Fibroblast of lung (primary cell): ENCODE measurements around the gene TSHZ2. TPM values are rescaled to one million over a fixed set of nuclear protein-coding genes. Genes with fewer than 3 reads are reported as not detected.

Source experiments
- DNase-seq, 2 donors: peaks; one replicate each; pipeline versions ENCODE4 v3.0.0 to v3.0.0-alpha.2; 2010; ENCODE audit warnings: low read depth in 2 of 2
- H2AFZ ChIP-seq: 2 replicates; pipeline ENCODE4 v1.5.1; 2012; ENCODE audit warnings: low read length, control low read depth, inconsistent platforms
- H3K27ac ChIP-seq: 2 replicates; pipeline ENCODE4 v1.5.1; 2011; ENCODE audit warnings: low read length, control low read depth; ENCODE audit not compliant: insufficient read depth
- H3K27me3 ChIP-seq: 2 replicates; pipeline ENCODE4 v1.5.1; 2011; ENCODE audit warnings: mild to moderate bottlenecking, low read length; ENCODE audit not compliant: control insufficient read depth, insufficient read depth
- H3K36me3 ChIP-seq: 2 replicates; pipeline ENCODE4 v1.5.1; 2011; ENCODE audit warnings: low read length; ENCODE audit not compliant: control insufficient read depth, insufficient read depth
- H3K4me1 ChIP-seq: 2 replicates; pipeline ENCODE4 v1.5.1; 2011; ENCODE audit warnings: low read length; ENCODE audit not compliant: control insufficient read depth, insufficient read depth; ENCODE audit errors: extremely low read depth
- H3K4me2 ChIP-seq: 2 replicates; pipeline ENCODE4 v1.5.1; 2011; ENCODE audit warnings: low read length, control low read depth; ENCODE audit not compliant: insufficient read depth; ENCODE audit errors: extremely low read depth
- H3K4me3 ChIP-seq, 4 experiments: fragments of 200-600 bp in 1 of 4; sonication (generic) in 1 of 4; replicated peaks in 1 of 4; 2 replicates each; pipeline ENCODE4 v1.5.1; 2011 to 2016; ENCODE audit warnings: low read length in 4 of 4, low read depth in 3 of 4, mild to moderate bottlenecking in 3 of 4, control low read depth in 2 of 4, inconsistent platforms in 1 of 4, mixed read lengths in 1 of 4; ENCODE audit not compliant: insufficient read depth in 1 of 4; ENCODE audit errors: control extremely low read depth in 1 of 4
- H3K79me2 ChIP-seq: 2 replicates; pipeline ENCODE4 v1.5.1; 2012; ENCODE audit warnings: mild to moderate bottlenecking, low read length, inconsistent platforms; ENCODE audit not compliant: control insufficient read depth, insufficient read depth
- H3K9ac ChIP-seq: 2 replicates; pipeline ENCODE4 v1.5.1; 2011; ENCODE audit warnings: mild to moderate bottlenecking, low read length, control low read depth; ENCODE audit not compliant: insufficient read depth
- H3K9me3 ChIP-seq: 2 replicates; pipeline ENCODE4 v1.5.1; 2012; ENCODE audit warnings: low read depth, low read length; ENCODE audit not compliant: control insufficient read depth, insufficient read depth
- H4K20me1 ChIP-seq: 2 replicates; pipeline ENCODE4 v1.5.1; 2011; ENCODE audit warnings: low read length; ENCODE audit not compliant: control insufficient read depth, insufficient read depth; ENCODE audit errors: extremely low read depth
- CTCF ChIP-seq, 2 donors: IDR thresholded peaks in 1 of 2; conservative IDR thresholded peaks in 1 of 2; 1 replicate in 1 of 2; 2 replicates in 1 of 2; pipeline ENCODE4 v1.5.1; 2011 to 2012; ENCODE audit warnings: low read length in 2 of 2, control low read depth in 1 of 2, inconsistent platforms in 1 of 2, low read depth in 1 of 2, mild to moderate bottlenecking in 1 of 2
- EZH2 ChIP-seq: IDR thresholded peaks from 2 replicates; pipeline ENCODE4 v1.5.1; 2012; ENCODE audit warnings: low read length, control low read depth, mild to moderate bottlenecking; ENCODE audit errors: missing control alignments
- polyA plus RNA-seq, 2 donors: library from polyadenylated mRNA; depleted of rRNA in 1 of 2; stranded (reverse) in 1 of 2; unstranded in 1 of 2; fragments of >200 nt; gene quantifications; 2 replicates each; pipeline ENCODE4 v1.2.1, GENCODE V29; 2011 to 2012; ENCODE audit warnings: missing spikeins in 1 of 2
- total RNA-seq: library from RNA; depleted of rRNA; stranded (reverse); fragments of >200 nt; gene quantifications from 2 replicates; pipeline ENCODE4 v1.2.1, GENCODE V29; 2014

TSHZ2 gene
- total and polyA plus RNA-seq, 2 donors (not counting 1 experiment from before 2014, with no cell fraction given), result 0.15 to 2.6 TPM

- peak overlapping the region in 2 of 4 experiments; percentile 1 to 86 for H3K4me3 ChIP-seq
- H3K27ac ChIP-seq, result no peak overlapping the region
- peak in 1 of 2 donors; percentile 42 for DNase-seq
- TF ChIP-seq EZH2 (no peak), CTCF (conservative IDR thresholded peaks at IDR 0.05 in 1 of 2, IDR thresholded peaks at IDR 0.05 in 1 of 2; ENCODE audit: low read depth in 1 of 2, low read length in 2 of 2) (no peak)
- peak overlapping the region; percentile 35 for H3K4me2 ChIP-seq
- H2AFZ ChIP-seq, result peak overlapping the region; percentile 23
- H3K36me3 ChIP-seq, result no peaks in the 10 kb centered on the region
- no peaks in the 10 kb centered on the region for H3K27me3 ChIP-seq
- no peaks in the 10 kb centered on the region for H3K4me1 ChIP-seq
- H4K20me1 ChIP-seq, result no peaks in the 10 kb centered on the region
- no peaks in the 10 kb centered on the region for H3K9me3 ChIP-seq
- no peaks in the 10 kb centered on the region for H3K79me2 ChIP-seq
- H3K9ac ChIP-seq, result no peak overlapping the region
Measured at GRCh38 chr20:52975029-52975732, 3.0 kb downstream of the TSHZ2 start.

GRCh38 chr20:52975803-52976531, 3.8 kb downstream of the TSHZ2 start:
- Histone ChIP-seq H3K4me3 (no peak overlapping the region), H3K27ac (no peak overlapping the region), H3K36me3 (no peaks in the 10 kb centered on the region), H3K4me2 (no peak overlapping the region), H2AFZ (no peak overlapping the region), H3K9ac (no peak overlapping the region), H3K27me3 (no peaks in the 10 kb centered on the region), H3K79me2 (no peaks in the 10 kb centered on the region), H3K9me3 (no peaks in the 10 kb centered on the region), H3K4me1 (no peaks in the 10 kb centered on the region), H4K20me1 (no peaks in the 10 kb centered on the region)
- TF ChIP-seq EZH2 (no peak), CTCF (conservative IDR thresholded peaks at IDR 0.05 in 1 of 2, IDR thresholded peaks at IDR 0.05 in 1 of 2; ENCODE audit: low read depth in 1 of 2, low read length in 2 of 2) (no peak)
- DNase-seq, result no peak

GRCh38 chr20:52978851-52979250, 6.7 kb downstream of the TSHZ2 start:
- Histone ChIP-seq H3K4me2 (no peak overlapping the region), H3K27me3 (no peaks in the 10 kb centered on the region)

More at GRCh38 chr20:52978851-52979250, 6.7 kb downstream of the TSHZ2 start:
- Histone ChIP-seq H2AFZ (no peak overlapping the region), H3K9me3 (no peaks in the 10 kb centered on the region), H4K20me1 (no peaks in the 10 kb centered on the region), H3K4me1 (no peaks in the 10 kb centered on the region), H3K79me2 (no peaks in the 10 kb centered on the region), H3K4me3 (no peak overlapping the region), H3K9ac (no peak overlapping the region), H3K36me3 (no peaks in the 10 kb centered on the region), H3K27ac (no peak overlapping the region)
- peak in 1 of 2 donors; percentile 81 for DNase-seq
- TF ChIP-seq CTCF (conservative IDR thresholded peaks at IDR 0.05 in 1 of 2, IDR thresholded peaks at IDR 0.05 in 1 of 2; ENCODE audit: low read depth in 1 of 2, low read length in 2 of 2), result no peak
- no peak for TF ChIP-seq EZH2
